HG03521 (cell line): Measurements from ENCODE around the gene PLG.
"Not testable (repeated sequence)": the region's sequence is repeated elsewhere in the genome, so short reads cannot be mapped to it uniquely, and the experiment has no call there.

Source experiments
- ATAC-seq: cut with Tn5 transposase; IDR thresholded peaks from one replicate; pipeline ENCODE4 v1.9.1; 2021; ENCODE audit warnings: mild to moderate bottlenecking, moderate library complexity; ENCODE audit not compliant: unreplicated experiment

PLG gene

DNA sequence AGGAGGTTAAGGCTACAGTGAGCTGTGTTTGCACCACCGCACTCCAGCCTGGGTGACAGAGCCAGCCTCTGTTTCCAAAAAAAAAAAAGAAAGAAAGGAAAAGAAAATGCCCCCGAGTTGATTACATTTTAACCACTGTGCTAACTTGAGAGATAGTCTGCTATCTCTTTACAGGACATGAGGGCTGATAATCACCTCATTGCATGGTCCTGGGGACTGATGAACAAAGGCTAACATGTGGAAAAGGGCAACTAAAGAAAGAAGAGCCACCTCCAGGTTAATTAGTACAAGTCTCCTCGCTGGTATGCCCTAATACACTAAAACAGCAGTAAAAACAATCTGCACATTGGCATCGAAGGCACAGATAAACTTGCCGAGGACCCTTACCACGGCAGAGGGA lies 4.2 kb upstream of the PLG start:
- no peak for ATAC-seq

DNA sequence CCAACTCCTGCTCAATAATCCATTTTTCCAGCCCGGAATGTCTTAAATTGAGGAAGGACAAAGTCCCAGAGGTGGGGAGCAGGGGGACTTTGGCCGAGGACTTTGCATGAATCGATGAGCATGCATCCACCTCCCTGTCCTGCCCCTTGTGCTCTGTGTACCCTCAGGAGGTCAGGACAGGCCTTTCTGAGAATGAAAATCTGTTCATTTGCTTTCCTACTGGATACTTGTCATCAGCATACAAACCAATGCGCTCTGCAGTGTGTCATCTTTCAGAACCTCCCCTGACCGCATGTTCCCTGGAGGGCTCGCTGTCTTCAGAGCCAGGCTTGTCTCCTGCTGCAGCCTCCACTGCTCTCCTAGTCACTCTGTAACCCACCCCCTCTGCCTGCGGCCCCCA lies 2.6 kb downstream of the PLG start:
- ATAC-seq: not testable (repeated sequence)

DNA sequence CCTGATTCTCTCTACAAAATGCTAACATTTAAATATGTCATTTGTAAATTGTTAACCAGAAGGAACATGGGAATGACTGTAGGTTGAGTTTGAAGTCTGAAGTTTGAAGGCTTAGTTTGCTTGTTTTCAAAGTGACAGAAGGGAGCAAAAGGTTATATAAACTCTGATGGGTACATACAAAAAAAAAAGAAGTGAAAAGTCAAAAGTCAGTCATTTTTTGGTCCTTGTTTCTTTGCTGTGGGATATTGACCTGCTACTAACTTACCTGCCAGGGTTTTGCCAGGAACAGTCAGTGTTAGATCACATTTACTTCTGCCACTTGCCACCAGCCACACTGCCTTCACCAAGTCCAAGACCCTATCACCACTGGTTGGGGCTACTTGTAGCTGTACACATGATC lies 6.9 kb downstream of the PLG start:
- ATAC-seq: not testable (repeated sequence)

DNA sequence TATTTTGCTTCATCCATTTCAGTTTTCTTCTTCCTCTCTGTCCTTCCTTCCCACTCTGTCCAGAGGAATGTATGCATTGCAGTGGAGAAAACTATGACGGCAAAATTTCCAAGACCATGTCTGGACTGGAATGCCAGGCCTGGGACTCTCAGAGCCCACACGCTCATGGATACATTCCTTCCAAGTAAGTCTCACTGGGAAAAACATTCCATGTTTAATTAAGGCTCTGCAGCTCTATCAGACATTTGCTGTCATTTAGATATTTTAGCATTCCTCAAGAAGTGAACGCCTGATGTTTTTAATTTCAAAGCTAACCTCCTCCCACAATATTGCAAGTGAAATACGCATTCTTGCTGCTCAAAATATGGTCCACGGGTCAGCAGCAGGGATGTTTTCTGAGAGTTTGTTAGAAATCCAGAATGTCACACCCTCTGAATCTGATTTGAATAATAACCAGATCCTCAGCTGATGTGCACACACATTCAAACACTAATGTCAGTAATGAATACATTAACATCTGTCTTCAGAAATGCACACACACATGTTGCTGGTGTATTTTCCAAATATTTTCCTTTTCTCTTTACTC lies 12.8 kb downstream of the PLG start:
- ATAC-seq: no peak

DNA sequence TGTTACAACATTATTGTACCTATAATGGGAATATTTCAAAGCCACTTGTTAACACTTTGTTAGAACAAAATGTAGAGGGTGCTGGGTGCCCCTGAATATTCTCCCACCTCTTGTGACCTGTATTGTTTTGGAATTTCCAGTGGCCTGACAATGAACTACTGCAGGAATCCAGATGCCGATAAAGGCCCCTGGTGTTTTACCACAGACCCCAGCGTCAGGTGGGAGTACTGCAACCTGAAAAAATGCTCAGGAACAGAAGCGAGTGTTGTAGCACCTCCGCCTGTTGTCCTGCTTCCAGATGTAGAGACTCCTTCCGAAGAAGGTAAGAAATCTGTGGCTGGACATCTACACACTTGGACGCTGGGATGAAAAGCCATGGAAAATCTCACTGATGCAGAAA lies 28.9 kb downstream of the PLG start:
- ATAC-seq: peak; percentile 49

DNA sequence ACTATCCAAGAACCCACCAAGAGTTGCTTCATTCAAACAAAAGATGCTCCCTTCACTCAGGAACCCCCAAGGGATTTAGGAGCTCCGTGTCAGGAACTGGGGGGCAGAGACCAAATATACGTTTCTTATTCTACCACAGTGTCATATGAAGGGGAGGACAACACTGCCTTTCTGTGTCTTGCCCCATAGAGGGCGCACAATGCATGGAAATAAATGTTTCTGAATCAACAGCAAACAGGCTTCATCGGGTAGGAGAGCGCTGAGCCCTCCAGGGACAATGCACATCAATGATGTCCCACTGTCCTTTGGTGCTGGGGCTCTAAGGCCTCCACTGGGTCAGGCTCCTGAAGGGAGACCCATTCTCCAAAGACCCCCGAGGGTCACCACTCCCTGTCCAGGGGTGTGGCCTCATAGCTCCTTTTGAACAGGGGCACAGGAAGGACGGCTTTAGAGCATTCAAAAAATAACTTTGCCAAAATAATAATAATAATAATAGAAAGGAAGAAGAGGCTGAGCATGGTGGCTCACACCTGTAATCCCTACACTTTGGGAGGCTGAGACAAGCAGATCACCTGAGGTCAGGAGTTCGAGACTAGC lies 31.1 kb downstream of the PLG start:
- peak; percentile 82 for ATAC-seq

DNA sequence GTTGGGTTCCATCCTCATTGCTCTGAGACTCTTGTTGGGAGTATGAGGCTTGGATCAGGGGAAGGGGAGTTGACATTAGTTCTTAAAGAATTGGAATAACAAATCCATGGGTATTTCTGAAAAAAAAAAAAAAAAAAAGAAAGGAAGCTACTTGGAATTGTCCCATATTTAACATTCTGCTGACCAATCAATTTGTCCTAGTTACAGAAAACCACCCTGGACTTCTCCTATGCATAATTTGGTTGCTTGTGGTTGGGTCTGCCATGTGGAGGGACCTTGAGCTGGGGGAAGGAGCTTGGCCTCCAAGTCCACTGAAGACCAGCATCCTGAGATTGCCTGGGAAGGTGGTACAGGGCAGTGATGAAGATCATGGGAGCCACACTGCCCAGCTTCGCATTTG lies 32.6 kb downstream of the PLG start:
- no peak for ATAC-seq

DNA sequence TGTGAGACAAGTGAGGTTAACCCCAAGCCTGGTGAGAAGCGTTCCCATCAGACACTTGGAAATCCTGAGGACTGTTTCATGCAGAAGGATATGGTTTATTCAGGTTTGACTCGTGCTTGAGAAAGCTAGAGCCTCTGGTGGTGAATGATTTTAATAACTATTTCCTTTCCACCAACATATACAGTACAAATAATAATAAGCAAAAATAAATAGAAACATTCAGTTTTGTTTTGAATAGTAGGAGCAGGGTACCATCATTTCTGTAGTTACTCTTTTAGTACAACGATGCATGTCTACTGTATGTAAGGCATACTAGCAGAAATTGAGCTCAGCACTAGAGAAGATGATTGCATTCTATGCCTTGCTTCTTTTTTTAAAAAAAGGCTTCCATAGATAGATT lies 33.5 kb downstream of the PLG start:
- ATAC-seq: no peak

DNA sequence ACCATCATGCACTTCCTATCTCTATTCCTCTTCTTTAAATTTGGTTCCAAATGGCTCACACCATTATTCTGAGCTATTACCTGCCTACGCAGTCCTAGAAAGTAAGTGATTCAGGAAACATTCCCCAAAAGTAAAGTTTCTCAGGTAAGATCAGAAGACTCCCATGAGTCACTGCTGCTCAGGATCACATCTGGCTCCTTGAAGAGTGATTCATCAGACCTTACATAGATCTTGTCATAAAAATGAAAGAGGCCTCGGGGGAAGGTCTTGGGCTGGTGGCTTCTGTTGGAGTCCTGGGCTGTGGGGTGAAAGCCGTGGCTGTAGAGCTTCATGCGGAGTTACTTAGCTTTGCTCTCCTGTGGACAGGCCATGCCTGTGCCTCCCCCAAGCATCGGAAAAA lies 35.9 kb downstream of the PLG start:
- no peak for ATAC-seq

DNA sequence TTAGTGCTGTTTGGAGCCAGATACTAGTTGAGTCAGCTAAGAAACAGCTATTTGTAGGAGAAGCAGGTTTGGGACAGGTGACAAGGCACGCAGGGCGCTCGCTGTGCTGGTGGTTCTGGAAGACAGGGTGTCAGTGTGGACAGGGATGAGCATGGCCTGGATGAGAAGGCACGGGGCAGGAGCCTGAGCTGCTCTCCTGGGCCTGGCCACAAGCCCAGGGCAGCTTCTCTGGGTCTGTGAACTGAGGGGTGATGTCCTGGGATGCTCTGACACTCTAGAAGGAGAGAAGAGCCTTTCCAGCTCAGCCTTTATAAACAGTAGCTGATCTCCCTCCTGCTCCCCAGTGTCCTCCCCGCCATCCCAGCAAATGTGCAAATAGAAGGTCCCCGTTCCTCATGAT lies 37.9 kb downstream of the PLG start:
- ATAC-seq: no peak

DNA sequence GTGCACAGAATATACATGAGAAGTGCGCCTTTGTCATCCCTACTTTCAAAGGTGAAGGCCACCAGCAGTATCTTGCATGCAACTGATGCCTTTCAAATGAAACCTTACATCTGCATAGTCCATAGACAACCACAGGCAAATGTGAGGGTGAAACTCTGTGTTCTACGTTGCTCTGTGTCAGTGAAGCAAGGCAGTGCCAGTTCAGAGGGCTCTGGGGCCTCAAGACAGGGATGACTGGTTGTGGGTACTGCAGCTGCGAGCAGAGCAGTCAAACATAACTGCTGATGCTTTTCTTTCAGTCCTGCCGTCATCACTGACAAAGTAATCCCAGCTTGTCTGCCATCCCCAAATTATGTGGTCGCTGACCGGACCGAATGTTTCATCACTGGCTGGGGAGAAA lies 39.0 kb downstream of the PLG start:
- ATAC-seq: peak; percentile 99

DNA sequence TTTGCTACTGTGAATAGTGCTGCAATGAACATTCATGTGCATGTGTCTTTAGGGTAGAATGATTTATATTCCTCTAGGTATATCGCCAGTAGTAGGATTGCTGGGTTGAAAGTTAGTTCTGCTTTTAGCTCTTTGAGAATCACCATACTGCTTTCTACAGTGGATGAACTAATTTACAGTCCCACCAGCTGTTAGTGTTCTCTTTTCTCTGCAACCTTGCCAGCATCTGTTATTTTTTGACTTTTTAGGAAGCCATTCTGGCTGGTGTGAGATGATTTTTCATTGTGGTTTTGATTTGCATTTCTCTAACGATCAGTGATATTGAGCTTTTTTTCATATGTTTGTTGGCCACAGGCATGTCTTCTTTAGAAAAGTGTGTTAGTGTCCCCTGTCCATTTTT lies 40.0 kb downstream of the PLG start:
- ATAC-seq: peak; percentile 38

DNA sequence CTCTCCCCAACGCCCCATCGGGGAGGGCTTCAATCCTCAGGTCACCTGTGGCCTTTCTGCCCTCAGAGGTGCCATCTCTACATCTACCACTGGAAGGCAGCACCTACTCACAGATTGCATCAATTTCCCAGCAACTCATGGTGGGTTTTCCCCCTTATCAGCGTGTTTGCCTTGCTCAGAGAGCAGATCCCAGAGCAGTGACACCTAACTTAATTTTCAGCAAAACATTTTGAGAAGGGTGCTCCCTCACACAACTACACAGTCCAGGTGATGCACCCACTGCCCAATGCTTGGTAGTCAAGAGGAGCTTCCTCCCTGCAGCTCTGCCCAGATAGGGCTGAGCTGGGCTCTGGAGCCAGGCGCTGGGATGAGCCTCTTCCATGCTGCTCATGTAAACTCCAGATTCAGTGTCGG lies 48.2 kb downstream of the PLG start:
- ATAC-seq: peak; percentile 70

DNA sequence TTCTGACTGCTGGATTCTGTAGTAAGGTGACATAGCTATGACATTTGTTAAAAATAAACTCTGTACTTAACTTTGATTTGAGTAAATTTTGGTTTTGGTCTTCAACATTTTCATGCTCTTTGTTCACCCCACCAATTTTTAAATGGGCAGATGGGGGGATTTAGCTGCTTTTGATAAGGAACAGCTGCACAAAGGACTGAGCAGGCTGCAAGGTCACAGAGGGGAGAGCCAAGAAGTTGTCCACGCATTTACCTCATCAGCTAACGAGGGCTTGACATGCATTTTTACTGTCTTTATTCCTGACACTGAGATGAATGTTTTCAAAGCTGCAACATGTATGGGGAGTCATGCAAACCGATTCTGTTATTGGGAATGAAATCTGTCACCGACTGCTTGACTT lies 51.2 kb downstream of the PLG start:
- not testable (repeated sequence) for ATAC-seq

DNA sequence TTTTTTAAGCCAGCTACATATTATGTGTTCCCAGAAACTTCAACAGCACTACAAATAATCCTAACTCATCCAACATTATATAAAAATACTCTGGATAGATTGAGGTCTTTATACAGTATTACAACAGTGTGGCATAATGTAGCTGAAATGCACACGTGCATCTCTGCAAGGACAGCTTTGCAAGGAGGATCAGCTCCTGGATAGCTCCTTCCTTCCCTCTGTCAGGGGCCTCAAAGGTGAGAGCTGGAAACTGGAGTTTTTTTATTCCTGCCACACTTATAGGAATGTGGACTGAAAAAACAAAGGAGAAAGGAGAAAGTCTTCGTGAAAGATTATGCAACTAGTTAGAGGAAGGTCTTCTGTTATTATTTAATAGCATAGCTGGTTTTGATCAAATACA lies 53.1 kb downstream of the PLG start:
- no peak for ATAC-seq

DNA sequence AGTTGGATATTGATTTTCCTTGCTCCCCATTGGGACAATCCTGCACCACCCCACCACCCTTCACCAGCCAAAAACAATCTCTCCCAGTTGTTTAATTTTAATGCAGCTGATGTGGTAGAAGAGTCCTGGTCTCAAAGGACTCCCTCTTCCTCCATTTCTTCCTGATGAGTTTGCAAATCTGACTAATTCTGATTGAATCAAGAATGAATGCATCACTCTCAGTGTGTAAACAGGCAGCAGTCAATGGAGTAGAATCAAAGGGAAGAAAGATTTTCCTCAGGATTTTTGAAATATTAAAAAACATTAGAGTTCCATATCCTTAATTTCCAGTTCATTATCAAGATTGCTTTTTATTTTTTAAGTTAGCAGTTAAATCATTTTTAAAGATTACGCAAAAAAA lies 54.0 kb downstream of the PLG start:
- ATAC-seq: no peak

DNA sequence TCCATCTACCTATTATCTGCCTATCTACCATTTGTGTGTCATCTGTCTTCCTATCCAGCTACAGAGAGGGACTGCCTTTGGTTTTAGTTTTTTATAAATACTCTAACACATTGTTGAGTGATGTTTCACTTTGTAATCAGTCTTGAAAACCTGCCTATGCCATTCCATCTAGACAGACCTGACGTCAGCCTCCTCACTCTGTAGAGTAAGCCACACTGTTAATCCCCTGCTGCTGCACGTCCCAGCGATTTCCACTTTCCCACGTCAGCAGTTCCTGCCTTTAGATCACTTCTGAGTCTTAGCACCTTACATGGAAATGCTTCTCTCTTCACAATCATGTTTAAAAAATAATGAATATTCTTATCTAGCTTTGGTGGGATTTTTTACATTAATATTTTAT lies 54.8 kb downstream of the PLG start:
- ATAC-seq: no peak

DNA sequence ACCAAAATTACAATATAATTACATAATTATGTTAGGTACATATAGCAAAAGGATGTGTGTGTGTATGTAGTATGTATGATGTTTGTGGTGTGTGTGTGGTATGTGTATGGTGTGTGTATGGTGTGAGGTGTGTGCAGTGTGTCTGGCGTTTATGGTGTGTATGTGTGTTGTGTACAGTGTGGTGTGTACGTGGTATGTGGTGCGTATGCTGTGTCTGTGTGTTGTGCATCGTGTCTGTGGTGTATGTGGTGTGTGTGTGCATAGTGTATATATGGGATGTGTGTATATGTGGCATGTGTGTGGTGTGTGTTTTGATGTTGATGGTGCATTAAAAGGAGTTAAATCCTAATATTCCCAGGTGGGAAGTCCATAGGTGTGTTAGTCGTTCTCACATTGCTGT lies 62.8 kb downstream of the PLG start:
- ATAC-seq: no peak

DNA sequence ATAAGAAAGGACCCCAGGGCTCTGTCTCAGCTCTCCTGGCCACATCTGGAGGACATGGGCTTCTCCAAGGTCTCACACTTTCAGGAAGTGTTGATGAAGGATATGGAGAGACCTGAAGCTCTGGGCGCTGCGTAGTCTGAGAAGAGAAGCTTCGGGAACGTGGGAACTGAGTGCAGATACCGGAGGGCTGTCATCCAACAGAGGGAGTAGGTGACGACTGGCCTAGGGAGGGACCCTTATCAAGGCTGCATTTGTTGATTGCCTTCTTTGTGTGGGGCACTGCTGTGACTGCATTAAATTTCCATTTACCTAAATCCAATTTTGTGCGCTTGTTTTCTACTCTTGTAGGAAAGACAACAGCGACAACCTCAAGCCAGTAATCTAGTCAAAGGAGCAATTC lies 63.4 kb downstream of the PLG start:
- no peak for ATAC-seq

DNA sequence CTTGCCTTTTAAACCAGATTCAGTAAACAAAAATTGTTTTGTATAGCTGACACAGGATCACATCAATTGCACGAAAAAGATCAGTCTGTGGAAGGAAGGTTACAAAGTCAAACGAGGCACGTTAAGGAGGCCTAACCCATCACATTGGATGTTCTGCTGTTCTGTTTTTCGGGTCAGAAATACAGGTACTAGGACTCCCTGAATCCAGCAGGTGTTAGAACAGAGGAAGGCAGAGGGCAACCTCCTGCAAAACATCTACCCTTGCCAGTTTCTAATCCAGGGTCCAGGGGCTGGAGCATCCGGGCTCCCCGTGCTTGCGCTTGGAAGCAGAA lies 64.6 kb downstream of the PLG start:
- ATAC-seq: no peak

DNA sequence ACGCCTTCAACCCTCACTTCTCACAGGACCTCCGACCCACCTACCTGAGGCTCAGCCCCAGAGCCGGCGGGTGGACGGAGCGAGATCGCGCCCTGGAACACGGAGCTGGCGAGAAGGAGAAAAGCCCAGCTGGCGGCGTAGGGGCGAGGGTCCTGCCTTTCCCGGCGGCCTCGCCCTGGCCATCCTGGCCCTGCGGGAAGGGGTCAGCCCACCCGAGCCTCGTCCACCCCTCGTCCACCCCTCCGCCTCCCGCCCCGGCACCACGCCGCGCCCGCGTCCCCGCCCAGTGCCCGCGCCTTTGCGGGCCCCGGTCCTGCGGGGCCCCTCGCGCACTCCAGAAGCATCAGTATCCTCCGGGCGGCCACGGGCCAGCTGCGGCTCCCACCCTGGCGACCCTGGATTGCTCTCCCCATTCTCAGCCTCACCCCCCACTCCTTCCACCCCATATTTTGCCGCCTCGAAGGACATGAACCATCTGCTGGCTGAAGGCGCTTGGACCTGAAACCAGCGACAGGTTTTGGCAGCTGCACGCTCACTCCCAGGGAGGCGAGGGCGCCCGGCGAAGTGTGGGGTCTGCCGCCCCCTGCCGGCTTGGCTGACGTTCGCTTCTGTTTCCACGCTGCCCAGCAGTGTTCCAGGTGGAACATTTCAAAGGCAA lies 65.1 kb downstream of the PLG start:
- ATAC-seq: peak; percentile 90

DNA sequence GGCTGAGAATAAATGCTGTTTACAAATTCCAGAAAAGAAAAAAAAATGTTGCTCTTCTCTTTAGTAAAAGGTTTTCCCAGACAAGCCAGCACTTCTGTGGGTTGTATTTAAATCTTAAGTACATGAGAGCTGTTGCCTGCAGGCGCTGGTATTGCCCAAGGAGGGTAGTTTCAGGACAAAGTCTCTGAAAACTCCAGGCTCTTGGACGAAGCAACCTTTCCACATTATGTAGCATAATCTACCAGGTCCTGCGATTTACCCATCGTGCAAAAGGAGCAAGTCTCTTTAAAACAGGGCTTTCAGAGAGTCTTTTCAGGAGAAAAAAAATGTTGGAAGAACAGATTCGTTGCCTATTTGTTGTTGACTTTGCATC lies 65.6 kb downstream of the PLG start:
- ATAC-seq: no peak

DNA sequence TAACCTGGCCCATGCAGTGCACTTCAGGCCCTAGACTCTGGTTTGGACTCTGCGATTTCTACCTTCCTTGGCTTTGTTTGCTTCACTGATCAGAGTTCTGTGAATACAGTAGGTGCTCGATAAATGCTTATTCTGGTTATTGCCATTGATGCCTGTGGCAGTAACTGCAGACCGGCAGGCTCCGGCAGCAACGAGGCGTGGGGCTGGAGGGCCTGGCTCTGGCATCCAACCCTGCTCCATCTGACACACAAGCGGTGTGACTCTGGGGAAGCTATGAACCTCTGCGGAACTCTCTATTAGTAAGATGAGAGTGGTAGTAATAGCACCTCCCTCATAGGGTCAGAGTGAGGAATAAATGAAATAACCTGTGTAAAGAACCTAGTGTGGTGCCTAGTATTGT lies 66.1 kb downstream of the PLG start:
- ATAC-seq: no peak
